Limb (tissue), 2 donors: ENCODE results near the gene KCNIP4.
"Not testable (repeated sequence)": the region's sequence is repeated elsewhere in the genome, so short reads cannot be mapped to it uniquely, and the experiment has no call there.

Experiments
- DNase-seq, 2 donors: peaks; one replicate each; pipeline ENCODE4 v3.0.0-alpha.2; 2016; ENCODE audit errors: extremely low spot score in 2 of 2

KCNIP4 gene

DNA sequence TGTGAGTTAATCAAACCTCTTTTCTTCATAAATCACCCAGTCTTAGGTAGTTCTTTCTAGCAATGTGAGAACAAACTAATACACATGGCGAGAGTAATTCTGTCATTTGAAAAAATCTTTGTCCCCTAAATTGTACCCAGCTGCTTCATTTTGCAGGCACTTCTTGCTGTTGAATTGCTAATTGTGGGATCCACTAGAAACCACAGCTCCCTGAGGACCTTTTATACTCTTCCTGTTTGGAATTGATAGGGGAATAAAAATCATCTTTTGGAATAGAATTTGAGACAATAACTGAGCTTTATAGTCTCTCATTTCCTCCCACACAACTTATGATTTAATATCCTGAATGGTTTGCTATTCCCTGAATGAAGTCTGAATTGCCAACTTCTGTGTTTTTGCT lies 1078.1 kb downstream of the KCNIP4 start:
- DNase-seq, result no peak

DNA sequence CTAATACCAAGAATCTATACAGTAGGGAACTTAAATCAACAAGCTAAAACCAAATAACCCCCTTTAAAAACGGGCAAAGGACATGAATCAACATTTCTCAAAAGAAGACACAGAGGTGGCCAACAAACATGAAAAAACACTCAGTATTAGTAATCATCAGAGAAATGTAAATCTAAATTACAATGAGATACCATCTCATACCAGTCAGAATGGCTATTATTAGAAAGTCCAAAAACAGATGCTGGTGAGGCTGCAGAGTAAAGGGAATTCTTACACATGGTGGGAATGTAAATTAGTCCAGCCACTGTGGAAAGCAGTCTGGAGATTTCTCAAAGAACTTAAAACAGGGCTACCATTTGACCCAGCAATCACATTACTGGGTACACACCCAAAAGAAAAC lies 1080.5 kb downstream of the KCNIP4 start:
- DNase-seq, result no peak

DNA sequence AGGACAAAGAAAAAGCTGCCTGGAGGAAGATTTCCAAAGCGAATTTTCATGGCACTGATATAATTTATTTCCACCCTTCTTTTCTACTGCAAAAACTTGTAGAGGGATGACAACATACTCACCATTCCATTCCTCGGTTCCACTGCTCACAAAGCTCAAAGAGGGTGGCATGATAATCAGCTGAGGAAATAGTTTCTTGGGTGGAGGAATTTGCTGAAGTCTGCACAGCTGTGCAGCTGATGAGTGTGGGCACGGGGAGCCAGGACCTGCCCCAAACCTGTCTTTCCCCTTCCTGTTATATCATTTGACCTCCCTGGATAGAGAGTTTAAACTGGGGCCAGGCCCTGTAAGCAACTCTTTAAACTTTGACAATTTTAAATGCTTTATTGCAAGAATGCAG lies 1087.7 kb downstream of the KCNIP4 start:
- no peak for DNase-seq

DNA sequence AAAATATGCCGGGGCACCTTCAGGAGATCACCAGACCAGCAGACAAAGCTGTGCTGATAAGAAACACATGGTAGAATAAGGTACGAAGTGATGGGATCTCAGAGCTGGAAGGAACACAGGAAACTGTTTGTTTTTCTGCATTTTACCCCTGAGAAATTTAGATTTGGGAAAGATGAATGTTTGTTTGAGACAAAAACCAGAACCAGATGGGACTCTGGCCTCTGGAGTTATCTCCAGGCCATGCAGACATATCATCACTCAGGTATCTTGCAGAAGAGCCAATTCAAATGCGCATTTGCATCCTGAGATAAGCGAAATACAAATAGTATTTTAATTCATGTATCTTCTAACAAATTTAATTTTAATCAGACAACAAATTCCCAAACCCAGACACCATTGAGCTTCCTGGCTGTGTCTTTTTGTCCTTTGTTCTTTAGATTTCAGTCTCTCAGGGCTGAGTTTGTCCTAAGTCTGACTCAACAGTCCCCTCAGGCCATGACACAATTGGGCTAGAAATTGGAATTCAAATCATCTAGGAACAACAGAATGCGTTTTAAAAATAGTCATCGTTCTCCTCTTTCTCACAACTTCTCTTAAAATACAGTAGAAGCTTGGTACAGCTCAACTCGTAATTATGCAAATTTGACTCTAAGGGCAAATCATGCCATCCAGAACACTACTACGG lies 1089.3 kb downstream of the KCNIP4 start:
- no peak for DNase-seq

DNA sequence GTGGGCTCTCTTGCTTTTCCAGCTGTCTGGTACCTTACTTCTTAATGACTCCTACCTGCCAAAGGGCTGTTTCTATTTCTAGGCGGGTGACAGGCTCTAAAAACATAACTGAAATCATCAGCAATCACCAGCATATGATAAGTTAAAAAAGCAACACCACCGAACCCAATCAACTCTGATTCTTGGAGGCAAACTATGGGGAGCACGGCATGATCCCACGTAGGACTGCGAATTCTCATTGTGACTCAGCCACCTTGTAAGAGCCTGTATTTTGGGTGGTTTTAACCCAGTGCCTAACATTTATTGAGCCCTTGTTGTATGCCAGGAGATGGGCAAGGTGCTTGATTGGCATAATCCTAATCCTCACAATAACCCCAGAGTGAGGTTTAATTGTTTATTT lies 1091.5 kb downstream of the KCNIP4 start:
- no peak for DNase-seq

DNA sequence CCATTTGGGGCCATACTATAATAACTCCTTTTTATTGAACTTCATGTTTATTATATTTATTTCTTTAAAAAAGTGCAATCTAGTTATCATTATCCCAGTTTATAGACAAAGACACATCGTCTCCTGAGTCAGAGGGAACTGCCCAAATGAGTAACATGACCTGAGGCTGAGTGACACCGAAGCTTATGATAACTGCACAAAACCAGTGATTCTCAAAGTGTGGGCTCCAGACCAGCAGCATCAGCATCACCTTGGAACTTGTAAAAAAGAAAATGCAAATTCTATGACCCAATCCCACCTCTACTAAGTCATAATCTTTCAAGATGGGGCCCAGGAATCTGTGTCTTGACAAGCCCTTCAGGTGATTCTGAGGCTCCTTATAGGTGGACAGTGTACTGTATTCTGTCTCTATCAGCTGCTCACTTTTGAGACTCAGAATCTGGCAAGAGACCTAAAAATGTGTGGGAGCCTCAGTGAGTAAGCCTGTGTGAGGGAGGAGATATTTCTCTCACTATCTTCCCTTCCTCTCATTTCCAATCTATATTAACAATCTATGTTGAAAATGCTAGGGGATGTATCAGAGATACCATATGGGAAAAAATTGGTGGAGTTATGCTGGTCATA lies 1101.3 kb downstream of the KCNIP4 start:
- DNase-seq, result no peak

DNA sequence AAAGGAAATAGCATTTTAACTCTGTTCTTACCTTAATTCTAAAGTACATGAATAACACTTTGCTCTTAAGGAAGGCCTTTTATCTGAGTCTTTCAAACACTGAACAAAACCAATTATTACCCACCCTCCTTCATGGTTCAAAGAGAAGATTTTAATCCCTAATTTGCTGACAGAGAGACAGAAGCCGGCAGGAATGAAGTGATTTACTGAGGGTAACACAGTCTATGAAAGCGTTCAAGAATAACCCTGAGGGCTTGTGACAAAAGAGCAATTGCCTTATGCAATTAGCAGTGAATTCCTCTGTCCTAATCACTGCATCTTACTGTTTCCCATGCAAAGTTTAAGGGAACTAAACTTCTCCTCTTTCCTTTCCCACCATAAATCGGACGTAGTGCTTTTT lies 1104.3 kb downstream of the KCNIP4 start:
- DNase-seq, result no peak

DNA sequence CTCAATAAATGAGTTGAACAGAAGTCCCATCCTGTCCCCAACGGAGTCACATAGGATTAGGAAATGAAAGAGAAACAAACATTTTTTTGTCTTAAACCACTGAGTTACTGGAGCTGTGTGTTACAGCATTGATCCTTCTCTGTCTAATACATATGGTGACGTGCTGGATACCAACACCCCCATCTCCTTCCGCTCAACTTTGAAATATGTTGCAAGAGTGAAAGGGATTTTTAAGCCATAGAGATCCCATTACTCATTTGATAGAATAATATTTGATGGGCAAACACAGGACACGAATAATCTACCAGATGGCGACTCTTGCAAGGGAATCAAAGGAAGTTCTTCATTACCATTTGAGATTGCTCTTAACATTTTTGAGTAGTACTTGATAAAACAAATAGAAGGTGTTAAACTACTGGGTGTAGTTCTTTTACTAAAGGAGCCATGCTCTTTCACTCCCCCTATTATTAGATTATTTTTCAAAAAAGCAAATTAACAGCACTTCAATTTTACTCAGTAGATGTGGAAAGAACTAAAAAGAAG lies 1107.9 kb downstream of the KCNIP4 start:
- no peak for DNase-seq

DNA sequence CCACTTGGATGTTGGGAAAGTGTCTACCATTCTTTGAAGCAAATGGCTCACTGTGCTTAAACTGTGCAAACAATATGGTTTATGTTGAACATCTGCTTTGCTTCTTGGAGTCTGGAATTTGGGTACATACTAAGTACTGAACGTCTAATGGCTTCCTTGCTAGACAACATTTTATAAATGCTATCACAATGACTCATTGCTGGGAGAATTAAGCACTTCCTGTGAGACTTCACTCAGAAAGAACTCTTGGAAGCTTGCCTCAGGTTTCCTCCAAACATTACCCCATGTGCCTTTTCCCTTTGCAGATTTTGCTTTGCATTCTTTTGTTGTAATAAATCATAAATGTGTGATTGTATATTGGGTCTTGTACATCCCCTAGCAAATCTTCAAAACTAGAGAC lies 1108.6 kb downstream of the KCNIP4 start:
- DNase-seq, result peak in 1 of 2 donors; percentile 14

DNA sequence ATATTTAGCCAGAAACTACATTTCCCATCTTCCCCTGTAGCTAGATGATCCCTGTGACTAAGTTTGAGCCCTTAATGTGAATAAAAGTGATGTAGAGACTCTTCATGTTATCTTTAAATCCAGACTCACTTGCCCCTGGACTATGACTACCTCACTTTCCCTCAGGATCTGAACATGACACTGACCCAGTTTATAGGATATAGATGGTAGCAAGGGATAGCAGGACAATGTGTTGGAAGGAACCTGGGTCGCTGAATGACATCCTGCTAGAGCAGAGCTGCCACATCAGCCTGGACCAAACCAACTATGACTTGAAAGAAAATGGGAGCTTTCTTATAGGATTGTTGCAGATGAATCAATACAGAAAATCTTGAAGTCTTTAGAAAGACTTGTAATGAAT lies 1110.1 kb downstream of the KCNIP4 start:
- DNase-seq, result no peak

DNA sequence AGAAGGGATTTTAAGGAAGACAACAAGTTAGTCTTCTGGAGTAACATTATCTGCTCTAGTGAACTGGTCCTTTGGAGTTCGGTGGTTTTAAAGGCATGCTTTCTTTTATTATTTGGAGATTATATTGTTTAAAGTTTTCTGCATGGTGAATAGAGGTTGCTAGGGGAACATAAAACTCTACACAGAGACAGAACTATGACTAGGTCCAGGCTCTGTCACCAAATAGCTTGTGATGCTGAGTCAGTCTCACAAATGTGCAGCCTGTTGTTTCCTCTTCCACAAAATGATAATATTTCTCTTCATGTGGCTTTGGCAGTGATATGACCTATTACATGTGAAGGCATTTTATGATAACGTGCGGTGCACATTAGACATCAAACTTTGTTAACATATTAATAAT lies 1115.7 kb downstream of the KCNIP4 start:
- no peak for DNase-seq

DNA sequence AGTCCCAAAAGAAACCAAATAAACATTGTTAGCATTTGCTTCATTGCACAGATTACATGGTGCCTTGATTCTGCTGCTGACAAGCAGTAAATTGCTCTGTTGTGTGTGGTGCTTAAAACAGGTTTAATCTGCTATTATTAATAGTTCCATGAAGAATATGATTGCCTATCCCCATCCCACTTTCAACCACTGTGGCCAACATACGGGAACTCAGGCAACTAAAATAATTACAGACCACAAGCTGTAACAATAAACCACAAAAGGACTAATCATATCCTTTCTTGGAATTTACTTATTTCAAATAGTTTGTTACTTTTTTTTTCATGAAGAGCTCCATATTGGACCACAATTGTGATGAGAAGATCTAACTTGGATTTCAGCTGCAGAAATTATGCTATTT lies 1116.8 kb downstream of the KCNIP4 start:
- no peak for DNase-seq

DNA sequence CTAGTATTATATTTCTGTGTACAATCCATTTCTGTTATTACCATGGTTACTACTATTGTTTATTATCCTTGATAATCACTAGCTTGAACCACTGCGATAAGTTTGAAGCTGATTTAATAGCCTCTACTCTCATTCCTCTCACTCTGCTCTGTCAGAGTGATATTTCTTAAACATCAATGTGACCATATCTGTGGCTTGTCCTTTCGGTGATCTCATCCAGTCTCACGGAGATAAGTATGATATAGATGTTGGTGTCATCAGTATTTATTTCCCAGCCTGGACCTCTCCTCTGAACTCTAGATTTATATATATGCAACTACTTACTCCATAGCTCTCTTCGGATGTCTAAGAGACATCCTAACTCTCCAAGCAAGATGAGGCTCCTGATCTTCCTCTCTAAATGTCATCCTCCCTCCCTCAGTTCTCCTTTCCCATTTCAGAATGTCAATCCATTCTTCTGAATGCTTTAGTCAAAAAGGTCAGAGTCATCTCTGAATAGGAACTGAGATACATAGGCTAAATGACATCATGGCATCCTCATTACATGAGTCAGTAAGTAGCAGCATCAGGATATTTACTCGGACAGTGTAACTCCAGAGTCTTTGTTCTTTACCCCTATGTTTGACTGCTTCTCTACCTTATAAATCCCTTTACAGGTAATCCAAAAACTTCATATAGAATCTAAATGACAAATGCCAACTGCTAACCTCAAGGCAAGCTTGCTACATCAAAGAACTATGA lies 1118.8 kb downstream of the KCNIP4 start:
- DNase-seq, result no peak

DNA sequence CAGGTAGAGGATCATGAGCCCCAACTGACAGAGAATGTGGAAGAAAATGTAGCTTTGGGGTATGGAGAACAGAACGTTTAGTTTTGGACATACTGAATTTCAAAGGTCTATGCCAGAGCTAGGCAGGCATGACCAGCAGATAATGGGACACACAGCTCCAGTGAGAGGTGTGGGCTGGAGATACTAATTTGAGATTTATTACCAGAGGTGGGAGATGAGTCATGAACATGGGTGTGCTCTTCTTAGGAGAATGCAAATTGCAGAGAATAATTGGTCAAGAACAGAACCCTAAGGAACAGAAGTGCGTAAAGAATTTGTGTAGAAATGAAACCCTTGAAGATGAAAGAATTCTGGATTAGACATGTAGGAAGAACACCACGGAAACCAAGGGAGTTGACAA lies 1123.1 kb downstream of the KCNIP4 start:
- no peak for DNase-seq

DNA sequence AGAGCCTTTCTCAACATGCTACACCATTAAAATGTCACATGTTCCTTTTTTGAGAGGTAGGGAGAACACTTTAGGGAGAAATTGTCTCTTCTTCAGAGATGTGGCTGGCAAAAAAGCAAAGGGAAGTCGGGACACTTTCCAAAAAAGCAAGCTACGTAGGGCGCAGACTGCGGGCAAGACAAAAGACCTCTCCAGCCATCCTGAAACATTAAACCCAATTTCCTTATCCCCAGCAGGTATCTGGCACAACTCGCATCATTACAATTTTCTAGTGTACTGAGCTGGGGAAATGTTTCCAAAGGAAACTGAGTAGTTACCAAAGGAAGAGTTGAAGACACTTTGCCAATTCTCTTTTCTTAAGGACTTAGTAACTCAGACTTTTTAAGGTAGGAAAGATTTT lies 1132.3 kb downstream of the KCNIP4 start:
- no peak for DNase-seq

DNA sequence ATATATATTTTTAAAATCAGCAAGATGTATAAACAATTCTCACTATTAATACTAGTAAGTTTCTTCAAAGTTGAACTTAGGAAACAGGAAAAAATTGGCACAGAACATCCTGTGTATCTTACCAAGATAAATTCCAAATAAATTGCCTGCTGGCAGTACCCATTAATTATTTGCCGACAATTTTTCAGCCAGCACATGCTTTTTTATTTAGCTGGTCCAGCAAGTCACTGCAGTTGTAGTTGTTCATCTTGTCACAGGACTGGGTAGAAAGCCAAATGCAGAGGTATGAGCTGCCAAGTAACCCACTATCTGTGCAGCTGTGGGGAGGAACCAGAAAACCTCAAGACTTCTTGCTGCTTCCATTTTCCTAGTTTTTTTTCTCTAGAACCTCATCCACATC lies 1134.9 kb downstream of the KCNIP4 start:
- DNase-seq, result no peak

DNA sequence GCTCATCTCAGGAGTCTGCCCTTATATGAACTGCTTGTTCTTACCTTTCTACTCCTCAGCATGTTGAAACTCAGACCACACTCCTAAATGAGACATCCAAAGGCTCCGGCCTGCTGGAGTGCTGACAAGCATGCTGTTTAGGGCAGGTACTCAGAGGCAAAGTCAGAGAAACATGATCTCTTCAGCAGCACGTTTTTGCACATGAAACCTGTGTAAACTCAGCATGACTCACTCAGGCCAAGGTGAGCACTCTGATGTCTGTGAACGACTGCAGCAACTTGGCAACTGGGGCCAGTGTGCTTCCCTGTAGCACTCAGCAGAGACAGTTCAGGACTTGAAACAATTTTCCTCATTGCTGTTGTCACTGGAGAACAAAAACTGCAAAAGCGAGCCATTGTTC lies 1138.8 kb downstream of the KCNIP4 start:
- no peak for DNase-seq

DNA sequence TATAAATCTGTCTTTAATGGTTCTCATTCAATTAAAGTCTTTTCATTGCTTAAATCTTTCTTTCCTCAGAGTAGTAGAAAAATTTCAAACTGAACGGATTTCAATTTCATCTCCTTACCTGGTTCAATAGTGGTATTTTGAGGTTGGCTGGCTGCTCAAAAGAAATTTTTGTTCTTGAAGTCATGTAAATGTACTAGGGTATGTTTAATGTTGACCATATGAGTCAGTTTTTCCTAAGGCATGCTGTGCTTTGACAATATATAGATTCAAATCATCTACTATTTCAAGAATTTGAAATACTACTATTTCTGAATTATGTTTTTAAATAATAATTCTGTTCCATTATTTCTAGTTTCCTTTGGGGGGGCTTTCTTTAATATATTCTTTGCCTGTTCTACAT lies 1142.9 kb downstream of the KCNIP4 start:
- DNase-seq, result no peak

DNA sequence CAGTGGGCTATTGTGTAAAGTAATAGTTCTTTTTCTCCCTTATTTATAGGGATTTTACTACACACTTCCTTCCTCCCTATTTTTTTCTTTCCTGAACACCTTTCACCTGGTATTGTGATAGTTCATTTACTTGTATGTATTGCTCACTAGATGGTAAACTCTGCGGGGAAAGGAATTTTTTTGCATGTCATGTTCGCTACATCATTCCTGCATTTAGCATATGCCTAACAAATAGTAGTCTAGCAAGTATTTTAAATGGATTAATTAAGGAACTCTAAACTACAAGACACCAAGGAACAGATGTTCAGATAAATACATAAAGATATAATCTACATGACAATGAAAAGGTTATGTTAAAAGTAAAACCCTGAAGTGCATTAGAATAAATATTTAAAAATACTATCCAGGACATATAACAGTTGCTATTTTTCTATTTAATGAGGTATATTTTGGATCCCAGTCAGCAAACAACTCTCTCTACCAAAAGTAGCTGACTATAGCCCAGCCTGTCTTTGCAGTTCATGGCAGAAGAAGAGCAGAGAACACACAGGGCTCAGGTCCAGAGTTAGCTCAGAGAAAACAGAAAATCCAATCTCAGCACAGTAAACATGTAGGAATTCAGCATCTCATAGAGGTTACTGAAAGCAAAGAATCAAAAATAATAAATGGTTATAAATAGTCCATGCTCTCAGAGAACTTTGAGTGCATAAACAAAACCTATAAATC lies 1160.5 kb downstream of the KCNIP4 start:
- DNase-seq, result no peak

DNA sequence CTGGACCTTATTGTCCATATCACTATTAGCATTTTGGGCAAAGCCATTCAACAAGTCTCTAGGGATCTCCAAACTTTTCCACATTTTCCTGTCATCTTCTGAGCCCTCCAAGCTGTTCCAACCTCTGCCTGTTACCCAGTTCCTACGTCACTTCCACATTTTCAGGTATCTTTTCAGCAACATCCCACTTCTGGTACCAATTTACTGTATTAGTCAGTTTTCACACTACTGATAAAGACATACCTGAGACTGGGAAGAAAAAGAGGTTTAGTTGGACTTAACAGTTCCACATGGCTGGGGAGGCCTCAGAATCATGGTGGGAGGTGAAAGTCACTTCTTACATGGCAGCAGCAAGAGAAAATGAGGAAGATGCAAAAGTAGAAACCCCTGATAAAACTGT lies 1165.4 kb downstream of the KCNIP4 start:
- DNase-seq, result not testable (repeated sequence)

DNA sequence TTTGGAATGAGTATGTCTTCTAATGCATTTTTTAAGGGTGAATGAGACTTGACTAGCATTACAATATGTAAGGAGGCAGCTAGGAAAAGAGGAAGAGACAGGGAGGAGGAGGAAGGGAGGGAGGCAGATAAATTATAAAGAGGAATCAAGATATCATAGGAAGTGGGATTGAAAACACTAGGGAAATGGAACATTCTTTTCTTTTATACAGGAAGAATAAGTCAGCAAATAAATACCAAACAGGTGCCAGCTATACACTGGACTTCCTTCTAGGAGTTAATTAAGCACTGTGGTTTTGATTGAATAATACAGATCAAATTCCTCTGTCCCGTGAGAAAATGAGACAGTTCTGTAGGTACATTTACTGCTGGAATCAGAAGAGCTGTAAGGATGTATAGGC lies 1169.7 kb downstream of the KCNIP4 start:
- DNase-seq, result no peak
